ENCODE measurements around the gene IL34.

The IL34 gene

GRCh38 chr16:70703835-70704381 lies 57.5 kb downstream of the IL34 start:
- no peak for DNase-seq

- DNase-seq: no peak
Measured at GRCh38 chr16:70704586-70704985, 58.2 kb downstream of the IL34 start.

GRCh38 chr16:70705056-70705455 lies 58.7 kb downstream of the IL34 start:
- no peak for DNase-seq

GRCh38 chr16:70706948-70707465 lies 60.6 kb downstream of the IL34 start:
- no peak for DNase-seq

DNA sequence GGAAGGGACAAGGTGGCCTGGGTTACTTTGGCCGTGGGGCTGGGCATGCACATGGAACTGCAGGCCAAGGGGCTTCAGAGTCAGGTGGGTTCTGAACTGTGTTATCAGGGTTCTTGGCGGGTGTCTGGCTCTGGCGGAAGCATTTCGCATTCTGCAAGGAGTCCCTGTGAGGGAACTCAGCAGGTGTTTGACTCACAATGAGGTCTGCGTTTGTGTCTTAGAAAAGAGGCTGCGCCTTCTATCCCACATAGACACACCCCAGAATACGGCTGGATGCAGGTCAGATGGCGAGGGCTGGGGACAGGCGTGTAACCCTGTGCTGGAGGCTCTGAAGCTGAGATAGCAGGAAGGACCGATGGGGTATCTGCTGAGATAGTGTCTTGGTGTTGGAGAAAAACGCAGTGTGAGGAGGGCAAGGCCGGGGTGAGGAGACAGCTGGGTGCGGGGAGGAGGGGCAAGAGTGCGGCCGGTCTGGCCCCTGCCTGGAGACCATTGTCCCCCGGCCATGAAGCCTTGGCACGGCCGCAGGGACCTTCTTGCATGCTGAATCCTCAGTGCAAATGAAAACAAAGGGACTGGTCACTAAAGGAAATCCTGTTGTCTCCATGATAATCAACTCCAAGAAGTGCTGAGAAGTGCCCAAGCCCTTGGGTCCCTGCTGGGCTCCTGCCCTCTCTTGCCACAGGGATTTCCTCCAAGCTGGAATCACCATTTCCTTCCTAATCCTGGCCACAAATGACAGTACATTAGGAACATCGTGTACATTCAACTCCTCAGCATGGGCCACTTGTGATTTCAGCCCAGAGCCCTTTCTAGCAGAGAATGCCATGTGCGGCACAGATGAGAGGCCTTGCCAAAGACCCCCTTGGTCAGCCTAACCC lies 62.2 kb downstream of the IL34 start:
- no peak for DNase-seq

DNA sequence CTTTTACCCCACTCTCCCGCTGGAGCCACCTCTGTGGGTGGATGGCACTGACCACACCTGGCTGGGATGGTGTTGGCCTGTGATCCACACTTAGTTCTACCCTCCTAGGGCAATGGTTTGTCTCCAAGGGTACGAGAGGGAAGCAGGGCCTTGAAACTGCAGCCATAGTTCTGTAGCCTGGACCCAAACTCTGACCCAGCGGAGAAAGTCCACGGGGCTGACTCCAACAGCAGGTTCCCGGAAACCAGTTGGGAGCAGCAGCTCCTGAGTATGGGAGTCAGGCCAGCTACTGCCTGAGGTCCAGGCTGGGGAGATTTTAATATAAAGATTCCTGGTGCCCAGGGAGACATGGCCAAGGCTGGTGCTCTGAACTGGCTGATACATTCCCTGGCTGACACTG lies 63.1 kb downstream of the IL34 start:
- no peak for DNase-seq

- no peak for DNase-seq
Measured at GRCh38 chr16:70709942-70710341, 63.6 kb downstream of the IL34 start.

Data from NCI-H446 (cell line).